ENCODE data around the gene TMEM97.
"Not testable (repeated sequence)": the region's sequence is repeated elsewhere in the genome, so short reads cannot be mapped to it uniquely, and the experiment has no call there.

The TMEM97 gene

GRCh38 chr17:28276011-28276410 lies 43.0 kb upstream of the TMEM97 start:
- TF ChIP-seq ZFX (IDR thresholded peaks at IDR 0.05), result no peak
- TF ChIP-seq, protein P1, sequence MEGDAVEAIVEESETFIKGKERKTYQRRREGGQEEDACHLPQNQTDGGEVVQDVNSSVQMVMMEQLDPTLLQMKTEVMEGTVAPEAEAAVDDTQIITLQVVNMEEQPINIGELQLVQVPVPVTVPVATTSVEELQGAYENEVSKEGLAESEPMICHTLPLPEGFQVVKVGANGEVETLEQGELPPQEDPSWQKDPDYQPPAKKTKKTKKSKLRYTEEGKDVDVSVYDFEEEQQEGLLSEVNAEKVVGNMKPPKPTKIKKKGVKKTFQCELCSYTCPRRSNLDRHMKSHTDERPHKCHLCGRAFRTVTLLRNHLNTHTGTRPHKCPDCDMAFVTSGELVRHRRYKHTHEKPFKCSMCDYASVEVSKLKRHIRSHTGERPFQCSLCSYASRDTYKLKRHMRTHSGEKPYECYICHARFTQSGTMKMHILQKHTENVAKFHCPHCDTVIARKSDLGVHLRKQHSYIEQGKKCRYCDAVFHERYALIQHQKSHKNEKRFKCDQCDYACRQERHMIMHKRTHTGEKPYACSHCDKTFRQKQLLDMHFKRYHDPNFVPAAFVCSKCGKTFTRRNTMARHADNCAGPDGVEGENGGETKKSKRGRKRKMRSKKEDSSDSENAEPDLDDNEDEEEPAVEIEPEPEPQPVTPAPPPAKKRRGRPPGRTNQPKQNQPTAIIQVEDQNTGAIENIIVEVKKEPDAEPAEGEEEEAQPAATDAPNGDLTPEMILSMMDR (conservative IDR thresholded peaks at IDR 0.05), result no peak
- no peak overlapping the region for H3K27ac ChIP-seq

- no peak overlapping the region for H3K27ac ChIP-seq
- TF ChIP-seq ZFX (IDR thresholded peaks at IDR 0.05), result no peak
- TF ChIP-seq, protein P1 (conservative IDR thresholded peaks at IDR 0.05), result no peak
Observed at GRCh38 chr17:28279411-28279810, 39.6 kb upstream of the TMEM97 start.

DNA sequence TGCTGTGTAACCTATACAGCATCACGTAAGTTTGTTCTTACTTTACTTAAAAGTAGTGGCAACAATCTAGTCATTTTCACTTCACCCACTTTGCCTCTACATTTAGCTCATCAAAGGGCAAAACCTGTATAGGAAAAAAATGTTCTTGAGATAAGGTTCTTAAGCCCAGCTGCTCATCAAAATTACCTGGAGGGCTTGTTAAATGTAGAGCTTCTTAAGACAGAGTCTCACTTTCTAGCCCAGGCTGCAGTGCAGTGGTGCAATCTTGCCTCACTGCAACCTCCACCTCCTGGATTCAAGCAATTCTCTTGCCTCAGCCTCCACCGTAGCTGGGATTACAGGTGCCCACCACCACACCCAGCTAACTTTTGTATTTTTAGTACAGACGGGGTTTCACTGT lies 38.2 kb upstream of the TMEM97 start:
- no peak for TF ChIP-seq ZFX (IDR thresholded peaks at IDR 0.05)
- TF ChIP-seq, protein P1 (conservative IDR thresholded peaks at IDR 0.05), result no peak
- H3K27ac ChIP-seq, result no peak overlapping the region

DNA sequence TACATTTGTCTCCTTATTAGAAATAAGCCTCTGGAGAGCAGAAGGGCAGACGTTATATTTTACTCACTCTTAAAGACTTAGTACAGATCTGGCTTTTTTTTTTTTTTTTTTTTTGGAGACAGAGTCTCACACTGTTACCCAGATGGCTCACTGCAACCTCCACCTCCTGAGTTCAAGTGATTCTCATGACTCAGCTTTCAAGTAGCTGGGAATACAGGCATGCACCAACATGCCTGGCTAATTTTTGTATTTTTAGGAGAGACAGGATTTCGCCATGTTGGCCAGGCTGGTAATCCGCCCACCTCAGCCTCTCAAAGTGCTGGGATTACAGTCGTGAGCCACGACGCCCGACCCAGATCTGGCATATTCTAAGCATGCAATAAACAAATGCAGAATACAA lies 36.4 kb upstream of the TMEM97 start:
- no peak overlapping the region for H3K27ac ChIP-seq
- TF ChIP-seq, protein P1 (conservative IDR thresholded peaks at IDR 0.05), result no peak
- TF ChIP-seq ZFX (IDR thresholded peaks at IDR 0.05), result no peak

DNA sequence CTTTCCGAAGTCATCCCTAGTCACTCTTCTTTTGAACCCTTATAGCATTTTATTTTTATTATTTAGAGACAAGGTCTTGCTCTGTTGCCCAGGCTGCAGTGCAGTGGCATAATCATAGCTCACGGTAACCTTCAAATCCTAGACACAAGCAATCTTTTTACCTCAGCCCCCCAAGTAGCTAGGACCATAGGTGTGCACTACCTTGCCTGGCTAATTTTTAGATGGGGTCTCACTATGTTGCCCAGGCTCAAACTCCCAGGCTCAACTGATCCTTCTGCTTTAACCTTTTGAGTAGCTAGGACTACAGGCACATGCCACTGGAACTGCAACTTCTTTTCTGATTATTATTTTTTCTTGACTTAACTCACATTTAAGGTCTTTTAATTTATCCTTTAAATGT lies 33.0 kb upstream of the TMEM97 start:
- TF ChIP-seq ZFX (IDR thresholded peaks at IDR 0.05), result no peak
- TF ChIP-seq, protein P1 (conservative IDR thresholded peaks at IDR 0.05), result no peak
- H3K27ac ChIP-seq, result no peak overlapping the region

- no peak for TF ChIP-seq ZFX (IDR thresholded peaks at IDR 0.05)
- TF ChIP-seq, protein P1 (conservative IDR thresholded peaks at IDR 0.05), result no peak
- no peak overlapping the region for H3K27ac ChIP-seq
Observed at GRCh38 chr17:28290703-28291102, 28.3 kb upstream of the TMEM97 start.

- H3K27ac ChIP-seq, result no peak overlapping the region
- TF ChIP-seq, protein P1 (conservative IDR thresholded peaks at IDR 0.05), result no peak
- TF ChIP-seq ZFX (IDR thresholded peaks at IDR 0.05), result no peak
Observed at GRCh38 chr17:28291780-28292330, 27.1 kb upstream of the TMEM97 start.

GRCh38 chr17:28292878-28293277 lies 26.1 kb upstream of the TMEM97 start:
- H3K27ac ChIP-seq, result not testable (repeated sequence)
